HTR-8/SVneo (cell line): ENCODE data around the gene IL20RA.

Experiments used
- DNase-seq: peaks from one replicate; pipeline ENCODE4 v3.0.0; 2011; ENCODE audit warnings: low spot score, mixed read lengths; ENCODE audit not compliant: insufficient read length
- FAIRE-seq: peaks from 2 replicates; lab custom pipeline; 2011; peaks lifted over from hg19 to GRCh38; lab: Jason Lieb, UNC

IL20RA gene

GRCh38 chr6:137011406-137011805 lies 33.4 kb downstream of the IL20RA start:
- no peak for DNase-seq
- FAIRE-seq, result no peak

- no peak for FAIRE-seq
- DNase-seq, result no peak
Observed at GRCh38 chr6:137010128-137010718, 34.5 kb downstream of the IL20RA start.

DNA sequence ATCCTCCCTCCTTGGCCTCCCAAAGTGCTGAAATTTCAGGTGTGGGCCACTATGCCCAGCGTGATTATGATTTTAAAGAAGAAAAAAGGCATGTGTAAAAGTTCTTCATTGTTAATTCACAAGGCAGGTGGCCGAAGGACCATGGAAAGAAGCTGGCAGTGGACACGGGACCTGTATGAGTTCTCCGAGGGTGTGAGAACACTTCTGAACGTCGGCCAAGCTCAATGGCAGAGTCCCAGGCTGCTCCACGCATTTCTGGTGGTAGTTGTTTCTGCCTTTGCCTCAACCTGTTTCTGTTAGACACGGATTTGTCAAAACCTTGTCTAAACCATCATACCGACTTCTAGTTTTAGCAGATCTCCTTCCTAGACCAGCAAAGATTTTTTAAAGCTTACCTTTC lies 36.6 kb downstream of the IL20RA start:
- DNase-seq (no peak), FAIRE-seq (no peak)

DNA sequence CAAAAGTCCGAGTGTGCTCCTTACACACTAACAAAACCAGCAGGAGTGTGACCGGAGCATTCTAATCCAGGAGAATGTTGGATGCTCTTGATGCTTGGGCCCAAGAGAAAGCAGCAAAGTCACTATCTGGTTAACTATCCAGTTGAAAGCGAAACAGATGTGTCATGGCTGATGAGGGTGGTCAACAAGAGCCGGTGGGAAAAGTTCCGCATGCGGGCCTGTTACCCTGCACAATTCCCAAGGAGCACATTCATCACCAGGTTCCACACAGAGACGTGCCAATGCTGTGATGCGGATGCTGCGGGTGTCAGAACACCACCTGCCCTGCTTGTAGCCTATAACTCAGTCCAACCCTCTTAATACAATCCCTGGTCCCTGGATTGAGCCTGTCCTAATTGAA lies 38.7 kb downstream of the IL20RA start:
- DNase-seq, result no peak
- FAIRE-seq, result no peak

GRCh38 chr6:137005073-137005472 lies 39.7 kb downstream of the IL20RA start:
- DNase-seq (no peak), FAIRE-seq (no peak)

DNA sequence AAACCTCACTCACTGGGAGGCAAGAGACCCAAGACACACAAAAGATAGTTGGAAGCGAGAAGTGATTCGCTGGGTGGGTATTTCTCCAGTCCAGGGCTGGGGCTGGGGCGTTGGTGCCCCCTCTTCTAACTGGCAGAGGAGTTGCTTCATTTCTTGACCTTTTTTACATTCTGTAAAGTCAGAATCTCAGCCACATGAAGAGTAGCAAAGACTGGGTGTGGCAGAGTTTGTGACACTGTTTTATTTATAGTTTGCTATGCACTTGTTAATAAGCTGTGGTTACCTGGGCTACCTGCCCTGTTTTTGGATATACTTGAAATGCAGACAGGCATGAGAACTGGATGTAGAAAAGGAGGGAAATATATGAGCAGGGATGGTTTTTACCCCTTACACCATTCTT lies 42.3 kb downstream of the IL20RA start:
- DNase-seq (no peak), FAIRE-seq (no peak)

DNA sequence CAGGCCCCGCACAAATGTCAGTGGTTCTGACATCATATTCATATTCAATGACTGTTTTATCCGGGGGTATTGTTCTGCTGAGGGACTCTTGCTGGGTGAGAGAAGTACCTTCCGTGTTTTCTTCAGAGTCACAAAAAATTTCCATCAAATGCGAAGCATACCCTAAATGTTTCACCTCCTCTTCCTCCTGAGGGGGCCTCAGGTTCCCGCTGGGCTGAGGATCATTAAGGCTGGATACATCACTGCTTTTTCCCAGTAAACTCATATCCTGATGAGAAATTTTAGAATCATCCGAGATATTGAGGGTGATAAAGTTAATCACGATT lies 42.8 kb downstream of the IL20RA start:
- no peak for DNase-seq
- no peak for FAIRE-seq

GRCh38 chr6:137001299-137001976 lies 43.3 kb downstream of the IL20RA start:
- DNase-seq (no peak), FAIRE-seq (no peak)

GRCh38 chr6:137000825-137001224 lies 43.9 kb downstream of the IL20RA start:
- no peak for DNase-seq

GRCh38 chr6:136995521-136995920 lies 49.2 kb downstream of the IL20RA start:
- no peak for FAIRE-seq
- DNase-seq, result no peak

More at GRCh38 chr6:137000825-137001224, 43.9 kb downstream of the IL20RA start:
- no peak for FAIRE-seq

GRCh38 chr6:136994782-136995181 lies 50.0 kb downstream of the IL20RA start:
- DNase-seq (no peak), FAIRE-seq (no peak)

DNA sequence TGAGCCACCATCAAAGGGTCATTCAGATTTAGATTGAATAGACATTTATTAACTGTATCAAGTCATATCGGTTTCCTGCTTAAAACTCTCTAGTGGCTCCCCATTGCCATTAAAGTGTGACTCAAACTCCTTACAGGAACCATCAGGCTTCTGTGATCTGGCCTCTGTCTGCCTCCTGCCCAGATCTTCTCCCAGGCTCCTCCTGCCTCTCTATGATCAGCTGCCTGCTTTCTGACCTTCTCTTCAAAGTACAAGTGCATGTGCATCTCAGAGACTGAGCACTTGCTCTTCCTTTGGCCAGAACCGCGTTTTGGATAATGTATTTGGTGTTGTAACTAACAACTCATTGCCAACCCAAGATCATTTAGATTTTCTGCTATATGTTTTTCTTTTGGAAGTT lies 52.7 kb downstream of the IL20RA start:
- DNase-seq (no peak), FAIRE-seq (no peak)

DNA sequence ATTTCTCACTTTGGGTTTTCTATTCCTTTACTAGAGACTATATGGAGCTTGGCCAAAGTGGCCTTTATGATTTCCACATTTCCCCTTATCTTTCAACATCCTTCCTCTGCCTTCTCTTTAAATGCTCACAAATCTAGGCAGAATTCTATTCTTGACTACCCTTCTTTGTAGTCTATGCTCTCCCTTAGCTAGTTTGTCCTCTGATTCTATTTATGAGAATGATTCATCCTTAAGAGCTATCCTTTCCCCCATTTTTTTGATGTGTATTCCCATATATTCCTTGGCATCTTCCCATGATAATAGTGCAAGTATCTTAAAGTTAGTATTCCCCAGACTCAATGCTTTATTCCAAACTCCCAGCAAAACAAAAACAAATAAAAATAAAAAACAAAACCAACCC lies 53.1 kb downstream of the IL20RA start:
- DNase-seq, result no peak
- no peak for FAIRE-seq

DNA sequence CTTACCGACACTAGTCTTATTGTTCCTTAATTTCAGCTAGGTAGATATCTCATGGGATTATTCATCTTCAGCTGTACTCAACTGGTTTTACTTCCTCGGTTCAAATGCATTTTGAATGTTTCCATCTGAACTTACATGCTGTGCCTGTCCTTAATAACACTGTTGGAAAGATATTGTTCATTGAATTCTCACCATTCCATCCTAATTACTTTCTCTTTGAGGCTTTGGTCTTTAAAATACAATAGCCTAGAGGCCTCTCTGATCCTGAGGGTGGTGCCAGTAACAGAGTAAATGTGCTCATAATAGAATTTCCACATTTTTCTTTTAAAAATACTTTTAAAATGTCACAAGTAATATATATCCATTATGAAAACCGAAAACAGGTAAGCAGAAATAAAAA lies 54.0 kb downstream of the IL20RA start:
- DNase-seq, result no peak

GRCh38 chr6:136990242-136990578 lies 54.6 kb downstream of the IL20RA start:
- DNase-seq (no peak), FAIRE-seq (no peak)

More for the DNA sequence above, 54.0 kb downstream of the IL20RA start:
- no peak for FAIRE-seq

DNA sequence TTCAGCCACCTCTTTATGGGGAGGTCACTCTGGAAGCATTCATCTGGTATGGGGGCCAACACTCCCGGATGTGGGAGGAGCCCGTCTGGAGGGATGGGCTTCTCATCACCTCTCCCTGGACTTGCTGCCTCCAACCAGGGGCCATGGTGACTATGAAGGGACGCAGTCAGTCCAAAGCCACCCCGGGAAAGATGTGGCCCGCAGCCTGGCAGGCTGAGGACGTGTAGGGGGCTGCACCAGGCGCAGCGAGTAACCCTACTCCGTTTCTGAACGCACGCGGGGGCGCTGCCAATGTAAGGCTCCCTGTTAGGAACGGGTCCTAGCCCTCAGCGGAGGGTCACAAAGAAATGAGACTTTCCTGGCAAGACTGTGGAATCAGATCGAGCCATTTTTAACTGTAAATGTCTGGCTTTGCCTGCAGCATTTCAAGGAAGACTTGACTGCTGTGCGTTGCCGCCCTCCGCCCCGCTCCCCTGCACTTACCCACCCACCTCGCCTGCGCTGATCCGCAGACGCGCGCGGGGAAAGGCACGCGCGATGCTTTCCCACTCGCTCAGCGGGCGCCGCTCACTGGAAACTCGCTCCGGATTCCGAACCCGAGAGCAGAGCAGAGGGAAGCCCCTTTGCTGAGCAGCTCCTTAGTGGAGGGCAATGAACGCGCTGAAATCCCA lies 55.1 kb downstream of the IL20RA start:
- FAIRE-seq (no peak), DNase-seq (peak; percentile 42)

GRCh38 chr6:136987526-136987925 lies 57.2 kb downstream of the IL20RA start:
- DNase-seq (no peak), FAIRE-seq (no peak)

- FAIRE-seq (no peak), DNase-seq (no peak)
Observed at GRCh38 chr6:136985502-136985901, 59.3 kb downstream of the IL20RA start.

DNA sequence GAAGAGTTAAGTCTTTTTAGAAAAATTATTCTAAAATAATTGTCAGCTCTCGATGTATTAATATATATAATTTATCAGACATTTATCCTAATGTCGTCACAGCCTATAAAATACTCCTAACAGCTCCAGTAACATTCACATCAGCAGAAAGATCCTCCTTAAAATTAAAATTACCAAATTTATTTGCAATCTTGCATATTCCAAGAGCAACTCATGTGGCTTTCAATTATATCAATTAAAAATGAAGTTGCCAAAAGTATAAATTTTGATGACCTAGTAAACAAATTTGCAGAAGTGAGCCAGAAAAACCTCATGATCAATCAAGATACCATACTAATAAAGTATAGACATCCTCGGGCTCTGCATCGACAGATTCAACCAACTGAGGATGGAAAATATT lies 60.2 kb downstream of the IL20RA start:
- DNase-seq (no peak), FAIRE-seq (no peak)

DNA sequence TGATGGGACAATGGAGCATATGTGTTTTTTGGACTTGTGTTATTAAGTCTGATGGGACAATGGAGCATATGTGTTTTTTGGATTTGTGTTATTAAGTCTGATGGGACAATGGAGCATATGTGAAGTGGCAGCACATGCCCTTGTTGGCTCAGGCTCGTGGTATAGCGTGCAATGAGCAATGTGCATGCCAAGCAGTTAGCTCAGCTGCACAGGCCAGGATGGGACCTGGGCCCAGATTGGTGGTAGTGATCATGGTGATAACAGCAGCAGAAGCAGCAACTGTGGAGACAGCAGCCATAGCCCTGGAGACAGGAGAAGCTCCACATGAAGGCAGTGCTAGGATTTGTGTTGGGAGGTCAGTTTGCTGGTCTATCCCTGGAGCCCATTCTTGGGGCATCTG lies 61.1 kb downstream of the IL20RA start:
- FAIRE-seq (peak; percentile 58), DNase-seq (no peak)

GRCh38 chr6:136982928-136983327 lies 61.8 kb downstream of the IL20RA start:
- no peak for FAIRE-seq
- no peak for DNase-seq

GRCh38 chr6:136980070-136980469 lies 64.7 kb downstream of the IL20RA start:
- no peak for FAIRE-seq
- DNase-seq, result no peak
